PC-3 (cell line): ENCODE measurements around the gene ZNF488. TPM values are rescaled to one million over a fixed set of nuclear protein-coding genes. Genes with fewer than 3 reads are reported as not detected.

Experiments used
- ATAC-seq: fragments of 200-7000 bp; cut with Tn5 transposase; 2 replicates; pipeline ENCODE4 v1.9.1; 2020; ENCODE audit warnings: mild to moderate bottlenecking, moderate library complexity
- BruUV-seq: library from RNA; stranded (reverse); fragments of 400-500 nt; replicated peaks from 2 replicates; lab custom pipeline; 2021; lab: Mats Ljungman, UMichigan
- CTCF ChIA-PET: fragments of 300-600 bp; sonication (Branson Sonifier 250); formaldehyde crosslinking; loops from one replicate; lab custom pipeline; 2022; ENCODE audit warnings: antibody characterized with exemption; lab: Charles Lee
- POLR2A ChIA-PET: fragments of 300-600 bp; sonication (Branson Sonifier 250); formaldehyde crosslinking; loops from one replicate; lab custom pipeline; 2022; ENCODE audit warnings: antibody characterized with exemption; ENCODE audit not compliant: unreplicated experiment; lab: Charles Lee
- DNase-seq: peaks from one replicate; pipeline ENCODE4 v3.0.0-alpha.2; 2015
- H2AFZ ChIP-seq: fragments of 300-600 bp; sonication (generic); 2 replicates; pipeline ENCODE4 v1.6.0; 2016; ENCODE audit warnings: antibody characterized with exemption, low read length
- H3F3A ChIP-seq: fragments of 300-600 bp; sonication (generic); one replicate; pipeline ENCODE4 v1.6.0; 2017; ENCODE audit warnings: antibody characterized with exemption, low read length, control low read depth, mild to moderate bottlenecking; ENCODE audit not compliant: unreplicated experiment
- H3K27ac ChIP-seq: fragments of 300-600 bp; sonication (generic); 2 replicates; pipeline ENCODE4 v1.5.1; 2016; ENCODE audit warnings: mild to moderate bottlenecking, low read length
- H3K27me3 ChIP-seq: fragments of 300-600 bp; sonication (generic); 2 replicates; pipeline ENCODE4 v1.6.1; 2016; ENCODE audit warnings: low read length, mixed read lengths
- H3K36me3 ChIP-seq: fragments of 300-600 bp; sonication (generic); 2 replicates; pipeline ENCODE4 v1.6.1; 2016; ENCODE audit warnings: low read depth, mixed run types, low read length, mixed read lengths
- H3K4me1 ChIP-seq: fragments of 300-600 bp; sonication (generic); 2 replicates; pipeline ENCODE4 v1.5.1; 2016; ENCODE audit warnings: low read length; ENCODE audit not compliant: insufficient read depth
- H3K4me2 ChIP-seq: fragments of 300-600 bp; sonication (generic); 2 replicates; pipeline ENCODE4 v1.6.0; 2016; ENCODE audit warnings: low read length
- H3K4me3 ChIP-seq: fragments of 300-600 bp; sonication (generic); 2 replicates; pipeline ENCODE4 v1.5.1; 2016; ENCODE audit warnings: mild to moderate bottlenecking, low read length, mixed read lengths
- H3K79me2 ChIP-seq: fragments of 300-600 bp; sonication (generic); 2 replicates; pipeline ENCODE4 v1.6.1; 2017; ENCODE audit warnings: low read length, mixed read lengths
- H3K9ac ChIP-seq: fragments of 300-600 bp; sonication (generic); 2 replicates; pipeline ENCODE4 v1.6.0; 2016; ENCODE audit warnings: mild to moderate bottlenecking, low read length
- H3K9me2 ChIP-seq: fragments of 300-600 bp; sonication (generic); replicated peaks from 2 replicates; pipeline ENCODE4 v1.6.1; 2016; ENCODE audit warnings: mixed run types, low read length, mixed read lengths
- H3K9me3 ChIP-seq: fragments of 300-600 bp; sonication (generic); 2 replicates; pipeline ENCODE4 v1.6.1; 2016; ENCODE audit warnings: low read length, mixed read lengths
- H4K20me1 ChIP-seq: fragments of 300-600 bp; sonication (generic); 2 replicates; pipeline ENCODE4 v1.6.1; 2016; ENCODE audit warnings: low read length, mixed read lengths
- CTCF ChIP-seq: fragments of 300-600 bp; sonication (generic); conservative IDR thresholded peaks from 2 replicates; pipeline ENCODE4 v1.5.1; 2017; ENCODE audit warnings: antibody characterized with exemption, low read depth, mild to moderate bottlenecking, low read length
- EZH2 ChIP-seq: fragments of 300-600 bp; sonication (generic); IDR thresholded peaks from one replicate; pipeline ENCODE4 v1.6.1; 2017; ENCODE audit warnings: antibody characterized with exemption, mild to moderate bottlenecking, low read length; ENCODE audit not compliant: unreplicated experiment
- EZH2phosphoT487 ChIP-seq: fragments of 300-600 bp; sonication (generic); IDR thresholded peaks from 2 replicates; pipeline ENCODE4 v1.6.1; 2018; ENCODE audit warnings: mild to moderate bottlenecking, antibody characterized with exemption, low read length, borderline replicate concordance
- intact Hi-C: fragments of 100-400 bp; cut with micrococcal nuclease; formaldehyde crosslinking; loops from 2 replicates; pipeline ENCODE4 v1.9.0; 2023
- total RNA-seq: library from RNA; depleted of rRNA; stranded (reverse); fragments of >200 nt; gene quantifications from 2 replicates; pipeline ENCODE4 v1.2.3, GENCODE V29; 2014

ZNF488 gene
- total RNA-seq, 1 experiment from 2014 or later: 1.7 TPM

GRCh38 chr10:47356708-47357107 is 27.4 kb downstream of the ZNF488 start:
- Histone ChIP-seq H3K4me3 (no peak overlapping the region), H3F3A (no peaks in the 10 kb centered on the region), H4K20me1 (no peaks in the 10 kb centered on the region), H3K79me2 (no peaks in the 10 kb centered on the region), H2AFZ (no peak overlapping the region), H3K36me3 (no peaks in the 10 kb centered on the region), H3K9me2 (no peaks in the 10 kb centered on the region), H3K27ac (no peak overlapping the region), H3K9ac (no peak overlapping the region), H3K9me3 (no peaks in the 10 kb centered on the region), H3K4me1 (no peaks in the 10 kb centered on the region), H3K4me2 (no peak overlapping the region), H3K27me3 (no peaks in the 10 kb centered on the region)
- POLR2A ChIA-PET: no interaction called here
- ATAC-seq (no peak), DNase-seq (no peak)
- intact Hi-C loops: no loop called here
- TF ChIP-seq CTCF (no peak), EZH2 (no peak), EZH2phosphoT487 (no peak)
- CTCF ChIA-PET: no interaction called here
- BruUV-seq: no TSS peak

- TF ChIP-seq CTCF (no peak), EZH2 (no peak)
- Histone ChIP-seq H2AFZ (no peak overlapping the region), H3F3A (no peaks in the 10 kb centered on the region), H3K79me2 (no peaks in the 10 kb centered on the region), H3K9ac (no peak overlapping the region), H3K9me2 (no peaks in the 10 kb centered on the region), H3K36me3 (no peaks in the 10 kb centered on the region), H3K9me3 (no peaks in the 10 kb centered on the region), H3K27ac (no peak overlapping the region), H3K4me1 (no peaks in the 10 kb centered on the region), H3K4me3 (no peak overlapping the region), H3K4me2 (no peak overlapping the region), H3K27me3 (no peaks in the 10 kb centered on the region), H4K20me1 (no peaks in the 10 kb centered on the region)
- intact Hi-C loops: no loop called here
- ChIA-PET CTCF (no interaction called here), POLR2A (no interaction called here)
- no peak for DNase-seq
- no TSS peak for BruUV-seq
- no peak for ATAC-seq
These were observed 29.2 kb downstream of the ZNF488 start for GRCh38 chr10:47354900-47355299.

- Histone ChIP-seq H2AFZ (no peak overlapping the region), H4K20me1 (no peaks in the 10 kb centered on the region), H3F3A (no peaks in the 10 kb centered on the region), H3K9me2 (no peaks in the 10 kb centered on the region), H3K9me3 (no peaks in the 10 kb centered on the region), H3K4me3 (no peak overlapping the region), H3K9ac (no peak overlapping the region), H3K4me2 (no peak overlapping the region), H3K4me1 (no peaks in the 10 kb centered on the region), H3K27ac (no peak overlapping the region), H3K36me3 (no peaks in the 10 kb centered on the region), H3K27me3 (no peaks in the 10 kb centered on the region), H3K79me2 (no peaks in the 10 kb centered on the region)
- intact Hi-C loops: no loop called here
- ChIA-PET POLR2A (no interaction called here), CTCF (no interaction called here)
- ATAC-seq (peak; percentile 90), DNase-seq (peak; percentile 29)
- TF ChIP-seq CTCF (peak; percentile 49), EZH2phosphoT487 (no peak)
- no TSS peak for BruUV-seq
These were observed 29.9 kb downstream of the ZNF488 start for GRCh38 chr10:47354165-47354564.
